Thymus (tissue), 11 donors: Measurements from ENCODE around the gene NOC2L. TPM values are rescaled to one million over a fixed set of nuclear protein-coding genes. Genes with fewer than 3 reads are reported as not detected.
A peak's percentile ranks its signal among the peaks of the same experiment; 100 is the strongest.

Source experiments
- DNase-seq, 9 donors: peaks; one replicate each; pipeline ENCODE4 v3.0.0-alpha.2; 2013; ENCODE audit warnings: low spot score in 9 of 9, low read depth in 6 of 9, missing footprints in 1 of 9
- H3K27ac ChIP-seq, 2 donors: one replicate each; pipeline ENCODE4 v1.5.1; 2013; ENCODE audit warnings: control low read depth in 1 of 2, low read depth in 1 of 2, low read length in 1 of 2, mild to moderate bottlenecking in 1 of 2, moderate library complexity in 1 of 2
- H3K27me3 ChIP-seq, 2 donors: one replicate each; pipeline ENCODE4 v1.5.1; 2013; ENCODE audit warnings: low read length in 1 of 2; ENCODE audit not compliant: control insufficient read depth in 2 of 2, insufficient read depth in 1 of 2
- H3K36me3 ChIP-seq, 2 donors: one replicate each; pipeline ENCODE4 v1.5.1; 2013; ENCODE audit warnings: low read length in 1 of 2, mild to moderate bottlenecking in 1 of 2, moderate library complexity in 1 of 2; ENCODE audit not compliant: control insufficient read depth in 2 of 2, insufficient read depth in 2 of 2
- H3K4me1 ChIP-seq, 2 donors: one replicate each; pipeline ENCODE4 v1.5.1; 2013; ENCODE audit warnings: low read length in 2 of 2; ENCODE audit not compliant: control insufficient read depth in 2 of 2, insufficient read depth in 2 of 2
- H3K4me3 ChIP-seq, 2 donors: one replicate each; pipeline ENCODE4 v1.5.1; 2013; ENCODE audit warnings: low read length in 2 of 2, control low read depth in 1 of 2, mild to moderate bottlenecking in 1 of 2
- H3K9me3 ChIP-seq, 2 donors: one replicate each; pipeline ENCODE4 v1.5.1; 2013; ENCODE audit warnings: low read length in 1 of 2, mild to moderate bottlenecking in 1 of 2; ENCODE audit not compliant: control insufficient read depth in 2 of 2, insufficient read depth in 1 of 2
- WGBS: extraction: QIAGEN DNeasy Blood & Tissue Kit; methylation state at CpG from one replicate; pipeline ENCODE4 v1.1.7; 2013; 5-methylcytosine and 5-hydroxymethylcytosine counted together
- polyA plus RNA-seq: library from polyadenylated mRNA; stranded (reverse); fragments of 200-250 nt; gene quantifications from one replicate; pipeline ENCODE4 v1.2.3, GENCODE V29; 2013
- total RNA-seq: library from RNA; stranded (reverse); fragments of 120-200 nt; gene quantifications from one replicate; pipeline ENCODE4 v1.2.4, GENCODE V29; 2013
- donor health status: healthy.

Gene NOC2L
- total and polyA plus RNA-seq, 2 donors, result 45.5 to 74.3 TPM

- WGBS, result 96% methylated on average over 27 of the region's 27 CpGs
- H3K27ac ChIP-seq, result no peak overlapping the region
- no peak overlapping the region for H3K4me3 ChIP-seq
- H3K27me3 ChIP-seq, result peaks cover 51 to 54% of the 10 kb centered on the region in 2 donors
- no peak for DNase-seq
- peaks cover 24 to 51% of the 10 kb centered on the region in 2 donors for H3K36me3 ChIP-seq
- H3K9me3 ChIP-seq, result no peaks in the 10 kb centered on the region
- peaks cover 2 to 13% of the 10 kb centered on the region in 2 donors for H3K4me1 ChIP-seq
Measured at GRCh38 chr1:943545-944340, 15.3 kb downstream of the NOC2L start.

- Histone ChIP-seq H3K27me3 (peaks cover 58 to 60% of the 10 kb centered on the region in 2 donors), H3K36me3 (peaks cover 18 to 43% of the 10 kb centered on the region in 2 donors), H3K4me1 (peaks cover 2 to 13% of the 10 kb centered on the region in 2 donors)
Measured at GRCh38 chr1:942864-943533, 16.1 kb downstream of the NOC2L start.

DNA sequence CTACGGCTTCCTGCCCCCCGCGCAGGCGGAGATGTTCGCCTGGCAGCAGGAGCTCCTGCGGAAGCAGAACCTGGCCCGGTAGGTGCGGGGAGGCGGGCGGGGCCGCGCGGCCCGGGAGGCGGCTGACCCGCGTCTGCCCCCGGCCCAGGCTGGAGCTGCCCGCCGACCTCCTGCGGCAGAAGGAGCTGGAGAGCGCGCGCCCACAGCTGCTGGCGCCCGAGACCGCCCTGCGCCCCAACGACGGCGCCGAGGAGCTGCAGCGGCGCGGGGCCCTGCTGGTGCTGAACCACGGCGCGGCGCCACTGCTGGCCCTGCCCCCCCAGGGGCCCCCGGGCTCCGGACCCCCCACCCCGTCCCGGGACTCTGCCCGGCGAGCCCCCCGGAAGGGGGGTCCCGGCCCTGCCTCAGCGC lies 16.6 kb downstream of the NOC2L start:
- Histone ChIP-seq H3K4me1 (peaks cover 2 to 13% of the 10 kb centered on the region in 2 donors), H3K27me3 (peaks cover 63 to 64% of the 10 kb centered on the region in 2 donors), H3K27ac (no peak overlapping the region), H3K9me3 (no peaks in the 10 kb centered on the region), H3K4me3 (no peak overlapping the region), H3K36me3 (peaks cover 13 to 37% of the 10 kb centered on the region in 2 donors)
- 2% methylated on average over 48 of the region's 48 CpGs for WGBS
- no peak for DNase-seq

More at GRCh38 chr1:942864-943533, 16.1 kb downstream of the NOC2L start:
- 29% methylated on average over 27 of the region's 27 CpGs for WGBS
- no peak for DNase-seq
- Histone ChIP-seq H3K27ac (no peak overlapping the region), H3K9me3 (no peaks in the 10 kb centered on the region), H3K4me3 (no peak overlapping the region)

GRCh38 chr1:941588-942383 lies 17.3 kb downstream of the NOC2L start:
- WGBS, result 1% methylated on average over 98 of the region's 98 CpGs
- H3K36me3 ChIP-seq, result peaks cover 9 to 32% of the 10 kb centered on the region in 2 donors
- H3K27ac ChIP-seq, result no peak overlapping the region
- DNase-seq, result no peak
- peaks cover 2 to 13% of the 10 kb centered on the region in 2 donors for H3K4me1 ChIP-seq
- peak overlapping the region in 1 of 2 donors; percentile 28 for H3K4me3 ChIP-seq
- peaks cover 66 to 70% of the 10 kb centered on the region in 2 donors for H3K27me3 ChIP-seq
- no peaks in the 10 kb centered on the region for H3K9me3 ChIP-seq

GRCh38 chr1:941015-941587 lies 18.0 kb downstream of the NOC2L start:
- Histone ChIP-seq H3K9me3 (no peaks in the 10 kb centered on the region), H3K27me3 (peaks cover 72 to 77% of the 10 kb centered on the region in 2 donors), H3K27ac (no peak overlapping the region), H3K4me1 (peaks cover 2 to 13% of the 10 kb centered on the region in 2 donors), H3K36me3 (peaks cover 7 to 25% of the 10 kb centered on the region in 2 donors), H3K4me3 (no peak overlapping the region)
- DNase-seq, result no peak
- WGBS, result 6% methylated on average over 36 of the region's 36 CpGs

DNA sequence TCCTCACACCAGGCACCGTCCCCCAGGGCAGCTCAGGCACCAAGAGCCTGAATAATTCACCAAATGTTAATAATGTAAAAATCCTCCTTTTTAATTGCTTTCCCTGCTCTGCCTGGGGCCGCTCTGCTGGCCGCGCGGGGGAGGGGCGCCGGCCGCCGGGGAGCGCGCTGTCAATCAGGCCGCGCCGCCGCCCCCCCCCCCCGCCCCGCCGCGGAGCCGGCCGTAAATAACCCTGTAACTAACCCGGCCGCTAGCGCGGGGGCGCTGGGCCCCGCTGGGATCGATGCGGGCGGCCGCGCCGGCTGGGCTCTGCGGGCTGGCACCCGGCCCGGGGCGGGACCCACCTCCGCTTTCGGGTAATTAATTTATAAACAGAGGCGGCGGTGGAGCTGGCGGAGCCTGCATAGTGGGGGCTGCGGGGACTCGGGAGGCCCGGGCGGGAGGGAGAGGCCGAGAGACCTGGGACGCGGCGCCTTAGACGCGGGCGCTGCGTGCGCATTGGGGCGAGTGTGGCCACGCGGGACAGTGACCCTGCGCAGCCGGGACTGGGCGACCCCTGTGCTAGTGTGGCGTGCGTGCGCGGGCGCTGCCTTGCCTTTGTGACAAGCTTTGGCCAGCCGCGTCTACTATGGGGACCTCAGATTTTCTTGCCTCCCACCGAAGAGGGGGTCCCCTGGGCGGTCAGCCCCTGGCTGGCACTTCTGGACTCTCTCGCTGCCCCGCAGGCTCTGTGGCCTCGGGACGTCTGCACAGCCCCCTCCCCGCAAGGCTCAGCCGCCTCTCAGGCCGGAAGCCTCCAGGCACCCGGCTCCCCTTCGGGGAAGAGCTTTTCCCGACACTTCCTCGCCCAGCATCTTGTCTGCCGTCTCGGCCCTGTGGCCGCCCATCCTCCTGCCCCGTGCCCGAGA lies 18.7 kb downstream of the NOC2L start:
- no peak overlapping the region for H3K27ac ChIP-seq
- DNase-seq, result no peak

GRCh38 chr1:939511-940106 lies 19.4 kb downstream of the NOC2L start:
- H3K4me3 ChIP-seq, result no peak overlapping the region
- peaks cover 1 to 6% of the 10 kb centered on the region in 2 donors for H3K9me3 ChIP-seq
- H3K27ac ChIP-seq, result no peak overlapping the region
- WGBS, result 39% methylated on average over 21 of the region's 21 CpGs
- H3K27me3 ChIP-seq, result peaks cover 85 to 92% of the 10 kb centered on the region in 2 donors
- DNase-seq, result no peak
- peaks cover 2 to 13% of the 10 kb centered on the region in 2 donors for H3K4me1 ChIP-seq
- peaks cover 0 to 11% of the 10 kb centered on the region in 2 donors for H3K36me3 ChIP-seq

More for the DNA sequence above, 18.7 kb downstream of the NOC2L start:
- peak overlapping the region in 1 of 2 donors; percentile 32 for H3K4me3 ChIP-seq
- H3K4me1 ChIP-seq, result peaks cover 2 to 13% of the 10 kb centered on the region in 2 donors
- peaks cover 1% of the 10 kb centered on the region in 2 donors for H3K9me3 ChIP-seq
- H3K36me3 ChIP-seq, result peaks cover 5 to 18% of the 10 kb centered on the region in 2 donors
- H3K27me3 ChIP-seq, result peaks cover 79 to 85% of the 10 kb centered on the region in 2 donors
- WGBS, result under 1% methylated on average over 86 of the region's 86 CpGs
